Astrocyte of the spinal cord (primary cell): ENCODE measurements around the gene MAB21L1.

Experiments
- DNase-seq: peaks from one replicate; pipeline ENCODE4 v3.0.0; 2011; ENCODE audit warnings: low read depth, low spot score
- H3K4me3 ChIP-seq: 2 replicates; pipeline ENCODE4 v1.5.1; 2011; ENCODE audit warnings: low read depth, mild to moderate bottlenecking, low read length, moderate library complexity
- in situ Hi-C: cut with HindIII; loops from 2 replicates; pipeline ENCODE4 v1.10.0; 2017; ENCODE audit warnings: low sequenced_read_pairs
- TF ChIP-seq, protein P1 (sequence below): IDR thresholded peaks from 2 replicates; pipeline ENCODE4 v1.5.1; 2012; ENCODE audit warnings: low read depth, mild to moderate bottlenecking, low read length, inconsistent platforms

MAB21L1 gene

DNA sequence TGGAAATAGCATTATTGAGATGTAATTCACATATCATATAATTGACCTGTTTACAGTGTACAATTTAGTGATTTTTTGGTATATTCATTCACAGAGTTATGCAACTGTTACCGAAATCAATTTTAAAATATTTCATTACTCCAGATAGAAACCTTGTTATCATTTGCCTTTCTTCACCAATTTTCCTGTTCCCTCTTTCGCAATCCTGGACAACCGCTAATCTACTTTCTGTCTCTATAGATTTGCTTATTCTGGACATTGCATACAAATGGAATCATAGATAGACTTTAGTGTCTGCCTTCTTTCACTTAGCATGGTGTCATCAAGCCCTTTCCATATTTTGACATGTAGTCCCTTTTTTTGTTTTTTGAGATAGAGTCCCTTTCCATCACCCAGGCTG is 19.2 kb downstream of the MAB21L1 start:
- TF ChIP-seq, protein P1, sequence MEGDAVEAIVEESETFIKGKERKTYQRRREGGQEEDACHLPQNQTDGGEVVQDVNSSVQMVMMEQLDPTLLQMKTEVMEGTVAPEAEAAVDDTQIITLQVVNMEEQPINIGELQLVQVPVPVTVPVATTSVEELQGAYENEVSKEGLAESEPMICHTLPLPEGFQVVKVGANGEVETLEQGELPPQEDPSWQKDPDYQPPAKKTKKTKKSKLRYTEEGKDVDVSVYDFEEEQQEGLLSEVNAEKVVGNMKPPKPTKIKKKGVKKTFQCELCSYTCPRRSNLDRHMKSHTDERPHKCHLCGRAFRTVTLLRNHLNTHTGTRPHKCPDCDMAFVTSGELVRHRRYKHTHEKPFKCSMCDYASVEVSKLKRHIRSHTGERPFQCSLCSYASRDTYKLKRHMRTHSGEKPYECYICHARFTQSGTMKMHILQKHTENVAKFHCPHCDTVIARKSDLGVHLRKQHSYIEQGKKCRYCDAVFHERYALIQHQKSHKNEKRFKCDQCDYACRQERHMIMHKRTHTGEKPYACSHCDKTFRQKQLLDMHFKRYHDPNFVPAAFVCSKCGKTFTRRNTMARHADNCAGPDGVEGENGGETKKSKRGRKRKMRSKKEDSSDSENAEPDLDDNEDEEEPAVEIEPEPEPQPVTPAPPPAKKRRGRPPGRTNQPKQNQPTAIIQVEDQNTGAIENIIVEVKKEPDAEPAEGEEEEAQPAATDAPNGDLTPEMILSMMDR, result no peak
- no peak for DNase-seq
- in situ Hi-C loops, result no loop called here

DNA sequence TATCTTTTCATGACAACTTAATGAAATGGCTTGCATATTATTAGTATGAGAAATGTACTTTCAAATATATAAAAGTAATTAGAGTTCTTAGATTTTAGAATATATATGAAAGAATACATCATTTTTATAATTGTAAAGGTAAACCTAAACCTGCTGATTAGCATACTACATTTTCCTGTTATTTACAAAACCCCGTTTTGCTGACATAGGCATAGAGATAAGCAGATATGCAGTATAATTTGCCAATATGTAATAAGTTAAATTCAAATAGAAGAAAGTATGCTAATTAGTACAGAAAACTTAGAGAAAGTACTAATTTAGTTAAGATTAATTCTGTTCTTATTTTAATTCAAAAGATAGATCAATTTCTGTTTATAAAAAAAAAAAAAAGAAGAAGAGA is 21.5 kb downstream of the MAB21L1 start:
- in situ Hi-C loops, result no loop called here
- TF ChIP-seq, protein P1, result no peak
- no peak for DNase-seq
- no peak overlapping the region for H3K4me3 ChIP-seq

More for the DNA sequence above, 19.2 kb downstream of the MAB21L1 start:
- no peak overlapping the region for H3K4me3 ChIP-seq

DNA sequence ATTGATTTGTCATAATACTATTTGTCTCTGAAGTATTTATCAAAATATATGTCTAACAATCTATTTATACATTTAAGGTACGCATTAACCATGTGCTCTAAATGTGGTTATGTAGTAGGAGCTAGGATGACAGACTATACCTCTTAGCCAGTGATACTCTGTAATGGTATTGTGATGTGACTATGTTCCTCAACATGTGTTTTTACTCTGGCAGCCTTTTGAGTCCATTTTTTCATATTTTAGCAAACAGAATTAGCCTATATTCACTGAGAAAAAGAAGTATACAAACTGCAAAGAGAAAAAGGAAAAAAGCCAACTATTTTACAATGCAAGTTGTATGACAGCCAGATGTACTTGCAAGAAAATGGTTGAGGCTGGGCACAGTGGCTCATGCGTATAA is 26.7 kb downstream of the MAB21L1 start:
- TF ChIP-seq, protein P1, result no peak
- H3K4me3 ChIP-seq, result no peak overlapping the region
- in situ Hi-C loops, result no loop called here
- no peak for DNase-seq

DNA sequence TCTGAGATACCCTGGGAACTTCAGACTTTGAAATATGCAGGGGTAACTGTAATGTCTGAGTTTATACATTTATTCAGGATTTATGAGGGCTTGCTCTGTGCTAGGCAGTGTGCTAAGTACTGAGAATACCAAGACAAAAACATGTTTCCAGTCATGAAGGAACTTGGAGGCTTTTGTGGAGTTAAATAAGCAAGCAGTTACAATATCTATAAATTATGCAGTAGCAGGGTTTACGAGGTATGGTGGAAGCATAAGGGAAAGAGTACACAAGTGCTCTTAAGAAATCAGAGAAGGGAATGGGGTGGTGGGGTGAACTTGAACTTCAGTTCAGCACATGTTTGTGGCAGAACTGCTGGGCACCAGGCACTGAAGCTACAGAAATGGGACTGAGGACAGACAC is 28.0 kb downstream of the MAB21L1 start:
- H3K4me3 ChIP-seq, result no peak overlapping the region
- no peak for DNase-seq
- TF ChIP-seq, protein P1, result no peak
- in situ Hi-C loops, result no loop called here
